ENCODE data around the gene IQCM. TPM values are rescaled to one million over a fixed set of nuclear protein-coding genes. Genes with fewer than 3 reads are reported as not detected.

Gene IQCM
- polyA plus RNA-seq, 1 donor (not counting 4 experiments of a cell fraction or from before 2014, with no cell fraction given), result not detected

DNA sequence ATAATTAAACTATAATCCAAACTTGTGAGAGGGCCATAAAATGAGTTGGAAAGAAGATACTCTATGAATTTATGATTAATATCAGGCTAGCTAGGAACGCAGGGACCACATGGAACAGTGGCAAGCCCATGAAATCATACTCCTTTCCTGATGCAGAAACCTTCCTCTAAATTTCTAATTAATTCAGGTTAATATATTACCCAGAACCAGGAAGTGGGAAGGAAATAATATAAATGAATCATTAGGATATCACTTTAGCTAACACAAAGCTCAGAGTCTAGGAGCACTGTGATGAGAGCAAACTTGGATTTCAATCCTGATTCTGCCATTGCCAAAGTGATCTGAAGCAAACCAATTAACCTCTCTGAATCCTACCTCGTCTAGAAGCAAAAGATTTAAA, 68.0 kb downstream of the IQCM start:
- TF ChIP-seq EZH2 (IDR thresholded peaks at IDR 0.05; ENCODE audit: low read length) (no peak), CTCF (optimal IDR thresholded peaks at IDR 0.05 in 1 of 3, IDR thresholded peaks at IDR 0.05 in 1 of 3, conservative IDR thresholded peaks at IDR 0.05 in 1 of 3; ENCODE audit: extremely low read depth in 1 of 3, insufficient read depth in 2 of 3, low read length in 3 of 3) (no peak)
- Histone ChIP-seq H3K9me1 (ENCODE audit: control insufficient read depth, extremely low read depth, insufficient read depth, low read length) (no peaks in the 10 kb centered on the region), H3K4me1 (ENCODE audit: control insufficient read depth, extremely low read depth, insufficient read depth, low read length) (peaks cover 13% of the 10 kb centered on the region), H3K9me3 (ENCODE audit: control insufficient read depth, low read depth, low read length) (no peaks in the 10 kb centered on the region), H3K4me3 (ENCODE audit: control insufficient read depth in 2 of 3, extremely low read depth in 1 of 3, insufficient read depth in 2 of 3, low read depth in 1 of 3, low read length in 3 of 3) (no peak overlapping the region), H3K27ac (ENCODE audit: control insufficient read depth, insufficient read depth, low read length) (no peak overlapping the region), H3K27me3 (ENCODE audit: control insufficient read depth, extremely low read depth, insufficient read depth, low read length) (no peaks in the 10 kb centered on the region), H2AFZ (ENCODE audit: control insufficient read depth, low read length) (no peak overlapping the region), H3K9ac (ENCODE audit: control insufficient read depth, extremely low read depth, insufficient read depth, low read length) (no peak overlapping the region), H3K4me2 (ENCODE audit: control insufficient read depth, extremely low read depth, insufficient read depth, low read depth, low read length) (no peak overlapping the region), H3K36me3 (ENCODE audit: control insufficient read depth in 2 of 2, extremely low read depth in 1 of 2, insufficient read depth in 2 of 2, low read length in 2 of 2) (no peaks in the 10 kb centered on the region), H3K79me2 (ENCODE audit: control insufficient read depth, insufficient read depth, low read length) (no peaks in the 10 kb centered on the region), H4K20me1 (ENCODE audit: control insufficient read depth, extremely low read depth, insufficient read depth, low read length) (no peaks in the 10 kb centered on the region)
- dilution Hi-C loops (cut with MboI; ENCODE audit: extremely low pct_ligation_motif_present, low sequenced_read_pairs), result no loop called here
- DNase-seq (ENCODE audit: low read depth, low spot score) (no peak), FAIRE-seq (no peak)

GRCh38 chr4:149746276-149746675, 69.4 kb downstream of the IQCM start:
- dilution Hi-C loops (cut with MboI; ENCODE audit: extremely low pct_ligation_motif_present, low sequenced_read_pairs), result no loop called here
- DNase-seq (ENCODE audit: low read depth, low spot score), result no peak
- no peak overlapping the region for H3K4me2 ChIP-seq (ENCODE audit: control insufficient read depth, extremely low read depth, insufficient read depth, low read depth, low read length)
- no peaks in the 10 kb centered on the region for H3K36me3 ChIP-seq (ENCODE audit: control insufficient read depth in 2 of 2, extremely low read depth in 1 of 2, insufficient read depth in 2 of 2, low read length in 2 of 2)
- no peak overlapping the region for H3K27ac ChIP-seq (ENCODE audit: control insufficient read depth, insufficient read depth, low read length)
- no peak overlapping the region for H3K9ac ChIP-seq (ENCODE audit: control insufficient read depth, extremely low read depth, insufficient read depth, low read length)
- H3K4me3 ChIP-seq (ENCODE audit: control insufficient read depth in 2 of 3, extremely low read depth in 1 of 3, insufficient read depth in 2 of 3, low read depth in 1 of 3, low read length in 3 of 3), result no peak overlapping the region
- H4K20me1 ChIP-seq (ENCODE audit: control insufficient read depth, extremely low read depth, insufficient read depth, low read length), result no peaks in the 10 kb centered on the region
- no peak overlapping the region for H2AFZ ChIP-seq (ENCODE audit: control insufficient read depth, low read length)
- no peak for TF ChIP-seq CTCF (optimal IDR thresholded peaks at IDR 0.05 in 1 of 3, IDR thresholded peaks at IDR 0.05 in 1 of 3, conservative IDR thresholded peaks at IDR 0.05 in 1 of 3; ENCODE audit: extremely low read depth in 1 of 3, insufficient read depth in 2 of 3, low read length in 3 of 3)
- TF ChIP-seq EZH2 (IDR thresholded peaks at IDR 0.05; ENCODE audit: low read length), result no peak
- H3K4me1 ChIP-seq (ENCODE audit: control insufficient read depth, extremely low read depth, insufficient read depth, low read length), result peaks cover 4% of the 10 kb centered on the region
- no peaks in the 10 kb centered on the region for H3K9me3 ChIP-seq (ENCODE audit: control insufficient read depth, low read depth, low read length)
- H3K79me2 ChIP-seq (ENCODE audit: control insufficient read depth, insufficient read depth, low read length), result no peaks in the 10 kb centered on the region
- no peak for FAIRE-seq
- H3K9me1 ChIP-seq (ENCODE audit: control insufficient read depth, extremely low read depth, insufficient read depth, low read length), result no peaks in the 10 kb centered on the region
- H3K27me3 ChIP-seq (ENCODE audit: control insufficient read depth, extremely low read depth, insufficient read depth, low read length), result no peaks in the 10 kb centered on the region
